ENCODE data around the gene BOD1.

DNA sequence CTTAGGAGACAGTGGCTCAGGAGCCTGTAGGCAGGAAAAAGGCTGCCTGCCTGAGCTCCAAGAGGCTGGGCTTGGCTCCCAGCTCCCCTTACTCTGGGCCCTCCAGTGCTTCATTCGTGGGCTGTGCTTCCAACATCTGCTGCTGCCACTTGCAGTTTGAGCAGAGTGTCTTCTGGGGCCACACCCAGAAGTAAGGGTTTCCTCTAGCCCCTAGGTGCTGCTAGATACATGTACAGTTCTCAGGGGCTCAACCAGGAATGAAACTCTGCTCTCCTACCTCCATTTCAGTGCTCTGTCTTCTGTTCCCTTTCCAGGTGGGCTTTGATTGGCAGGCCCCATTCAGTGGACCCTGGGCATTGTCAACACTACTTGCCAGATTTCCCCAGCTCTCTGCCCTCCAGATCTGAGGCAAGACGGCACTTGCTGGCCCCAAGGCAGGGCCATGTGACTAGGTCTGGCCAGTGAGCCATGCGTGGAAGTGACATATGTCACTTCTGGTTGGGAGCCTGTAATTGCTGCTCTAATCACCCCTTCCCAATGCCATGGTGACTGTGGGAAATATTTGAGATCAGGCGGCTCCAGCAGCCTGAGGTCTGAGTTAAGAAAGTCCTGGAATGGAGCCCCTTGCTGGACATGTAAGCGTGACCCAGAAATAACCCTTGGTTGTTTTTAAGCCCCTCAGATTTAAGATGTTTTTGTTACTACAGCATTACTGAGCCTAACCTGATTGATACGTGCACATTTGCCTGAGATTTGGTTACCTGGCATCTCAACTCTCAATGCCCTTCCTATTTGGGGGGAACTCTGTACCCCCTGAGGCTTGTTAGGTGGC lies 9.4 kb upstream of the BOD1 start:
- TF ChIP-seq POLR2A (IDR thresholded peaks at IDR 0.05) = no peak
- TF ChIP-seq, protein P1, sequence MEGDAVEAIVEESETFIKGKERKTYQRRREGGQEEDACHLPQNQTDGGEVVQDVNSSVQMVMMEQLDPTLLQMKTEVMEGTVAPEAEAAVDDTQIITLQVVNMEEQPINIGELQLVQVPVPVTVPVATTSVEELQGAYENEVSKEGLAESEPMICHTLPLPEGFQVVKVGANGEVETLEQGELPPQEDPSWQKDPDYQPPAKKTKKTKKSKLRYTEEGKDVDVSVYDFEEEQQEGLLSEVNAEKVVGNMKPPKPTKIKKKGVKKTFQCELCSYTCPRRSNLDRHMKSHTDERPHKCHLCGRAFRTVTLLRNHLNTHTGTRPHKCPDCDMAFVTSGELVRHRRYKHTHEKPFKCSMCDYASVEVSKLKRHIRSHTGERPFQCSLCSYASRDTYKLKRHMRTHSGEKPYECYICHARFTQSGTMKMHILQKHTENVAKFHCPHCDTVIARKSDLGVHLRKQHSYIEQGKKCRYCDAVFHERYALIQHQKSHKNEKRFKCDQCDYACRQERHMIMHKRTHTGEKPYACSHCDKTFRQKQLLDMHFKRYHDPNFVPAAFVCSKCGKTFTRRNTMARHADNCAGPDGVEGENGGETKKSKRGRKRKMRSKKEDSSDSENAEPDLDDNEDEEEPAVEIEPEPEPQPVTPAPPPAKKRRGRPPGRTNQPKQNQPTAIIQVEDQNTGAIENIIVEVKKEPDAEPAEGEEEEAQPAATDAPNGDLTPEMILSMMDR (IDR thresholded peaks at IDR 0.05) = no peak

Data from ovary (tissue), 3 donors.